ENCODE measurements around the gene ANXA11. TPM values are rescaled to one million over a fixed set of nuclear protein-coding genes. Genes with fewer than 3 reads are reported as not detected.

The ANXA11 gene
- total and polyA plus RNA-seq, 9 of the 15 experiments (the other 6 are each of a cell fraction or from before 2014, with no cell fraction given), result 43.6 to 212 (median 109) TPM

DNA sequence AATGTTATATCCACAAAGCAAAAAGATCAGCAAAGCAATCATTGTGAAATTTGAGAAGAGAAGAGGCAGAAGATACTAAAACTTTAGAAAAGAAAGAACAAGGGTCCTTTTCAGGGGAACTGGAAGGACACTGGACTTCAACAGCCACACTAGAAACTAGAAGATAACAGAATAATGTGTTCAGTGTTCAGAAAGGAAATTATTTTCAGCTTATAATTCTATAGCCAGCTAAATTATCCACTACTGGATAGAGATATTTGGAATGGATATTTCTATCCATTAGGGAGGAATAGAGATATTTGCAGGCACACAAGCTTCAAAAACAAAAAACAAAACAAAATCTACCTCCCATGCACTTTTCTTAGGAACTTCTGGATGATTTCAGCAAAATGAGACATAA lies 12.8 kb downstream of the ANXA11 start:
- peaks cover 18 to 25% of the 10 kb centered on the region in 2 experiments for H3K4me1 ChIP-seq (replicated peaks in 1 of 2; ENCODE audit: control insufficient read depth in 2 of 2, insufficient read depth in 2 of 2, low read length in 2 of 2)
- CTCF ChIA-PET (ENCODE audit: low intra/inter-chr PET ratio), result no interaction called here
- BruUV-seq (replicated peaks), result no TSS peak

DNA sequence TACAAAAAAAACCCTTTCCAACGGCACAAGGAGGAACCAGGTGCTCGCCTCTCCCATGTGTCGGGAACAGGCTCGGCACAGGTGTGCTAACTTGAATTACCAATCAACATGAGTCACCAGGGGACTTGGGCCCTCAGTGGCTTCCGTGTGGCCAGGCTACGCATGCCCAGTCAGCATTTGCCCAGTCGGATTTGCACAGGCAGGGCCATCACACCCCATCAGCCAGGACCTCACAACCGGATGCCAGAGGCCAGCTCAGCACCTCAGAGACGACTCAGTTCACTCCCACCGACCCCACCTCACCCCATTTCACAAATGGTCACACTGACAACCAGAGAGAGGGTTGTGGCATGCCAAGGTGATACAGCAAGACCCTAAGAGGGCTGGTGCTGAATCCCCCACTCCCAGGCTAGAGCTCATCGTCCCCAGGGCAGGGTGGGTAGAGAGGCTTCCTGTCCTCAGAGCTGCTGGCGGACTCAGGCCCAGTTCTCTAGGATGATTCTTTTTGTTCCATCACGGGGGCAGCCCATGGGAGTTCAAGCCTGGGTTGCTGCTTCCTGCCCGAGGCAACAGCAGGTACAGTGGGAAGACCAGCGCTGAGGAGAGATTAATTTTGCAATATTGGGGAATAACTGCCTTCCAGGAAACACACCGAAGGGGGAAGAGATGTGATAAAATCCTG lies 13.6 kb downstream of the ANXA11 start:
- TF ChIP-seq POLR2G (IDR thresholded peaks at IDR 0.05; ENCODE audit: low read depth, low read length) (0 out of 2 replicates have a peak, but pooled peaks have one; percentile 20), TCF3 (CRISPR knock-in tag; IDR thresholded peaks at IDR 0.05) (no peak)
- ChIA-PET POLR2A (interaction anchor here (1.7 kb wide), 1 partner anchor 12 kb away, joined by 15 read pairs; no protein-coding TSS in a partner anchor), CTCF (ENCODE audit: low intra/inter-chr PET ratio) (interaction anchor here (0.7 kb wide), 1 partner anchor 1322 kb away, joined by 3 read pairs; no protein-coding TSS in a partner anchor)
- FAIRE-seq (no peak), ATAC-seq (no peak), DNase-seq (ENCODE audit: extremely low read depth in 1 of 4, low spot score in 3 of 4) (no peak)
- peaks cover 26 to 34% of the 10 kb centered on the region in 2 experiments for H3K4me1 ChIP-seq (replicated peaks in 1 of 2; ENCODE audit: control insufficient read depth in 2 of 2, insufficient read depth in 2 of 2, low read length in 2 of 2)
- peaks cover 6% of the 10 kb centered on the region for H3K9me3 ChIP-seq (replicated peaks; ENCODE audit: control insufficient read depth, insufficient read depth, low read depth, low read length)
- H3K4me2 ChIP-seq (ENCODE audit: insufficient read depth, low read length), result no peak overlapping the region
- H3K36me3 ChIP-seq (ENCODE audit: control insufficient read depth, insufficient read depth, low read length), result peaks cover 27% of the 10 kb centered on the region; the same call in 2 of the 3 replicates
- BruUV-seq (replicated peaks), result no TSS peak
- 0 out of 4 replicates have a peak overlapping the region, but pooled peaks of 1 of the 2 experiments have one; percentile 14 for H3K9ac ChIP-seq (ENCODE audit: insufficient read depth in 1 of 2, low read depth in 2 of 2, low read length in 2 of 2)
- no peak overlapping the region for H2AFZ ChIP-seq (ENCODE audit: low read depth, low read length)
- no peak overlapping the region for H3K4me3 ChIP-seq
- no peaks in the 10 kb centered on the region for H3K27me3 ChIP-seq (ENCODE audit: control insufficient read depth in 2 of 2, insufficient read depth in 2 of 2, low read length in 2 of 2)
- H3K9me1 ChIP-seq (ENCODE audit: control insufficient read depth, insufficient read depth, low read length), result no peaks in the 10 kb centered on the region
- no peak overlapping the region for H3K27ac ChIP-seq (ENCODE audit: extremely low read depth, low read depth, low read length)
- WGBS (ENCODE audit: insufficient coverage, low coverage, missing lambda C conversion rate), result 81% methylated on average over 16 of the region's 16 CpGs
- H3K79me2 ChIP-seq (ENCODE audit: control insufficient read depth, insufficient read depth, low read length), result peaks cover 92% of the 10 kb centered on the region
- in situ Hi-C loops (cut with MboI), result no loop called here
- peaks cover 2% of the 10 kb centered on the region for H4K20me1 ChIP-seq (replicated peaks; ENCODE audit: control insufficient read depth, insufficient read depth, low read length)
- intact Hi-C loops (cut with micrococcal nuclease), result no loop called here

More for the DNA sequence above, 12.8 kb downstream of the ANXA11 start:
- POLR2A ChIA-PET, result interaction anchor here (0.6 kb wide), 1 partner anchor 10 kb away, joined by 4 read pairs; no protein-coding TSS in a partner anchor
- H3K4me2 ChIP-seq (ENCODE audit: insufficient read depth, low read length), result no peak overlapping the region
- H3K9me1 ChIP-seq (ENCODE audit: control insufficient read depth, insufficient read depth, low read length), result peaks cover 3% of the 10 kb centered on the region
- no peak overlapping the region for H2AFZ ChIP-seq (ENCODE audit: low read depth, low read length)
- H3K9me3 ChIP-seq (replicated peaks; ENCODE audit: control insufficient read depth, insufficient read depth, low read depth, low read length), result peaks cover 6% of the 10 kb centered on the region
- intact Hi-C loops (cut with micrococcal nuclease) (no loop called here), in situ Hi-C loops (cut with MboI) (no loop called here)
- H3K36me3 ChIP-seq (ENCODE audit: control insufficient read depth, insufficient read depth, low read length), result peaks cover 30% of the 10 kb centered on the region; the same call in 2 of the 3 replicates
- FAIRE-seq (no peak), ATAC-seq (no peak), DNase-seq (ENCODE audit: extremely low read depth in 1 of 4, low spot score in 3 of 4) (no peak)
- TF ChIP-seq ZFP1 (CRISPR knock-in tag; IDR thresholded peaks at IDR 0.05), result peak; percentile 72; the same call in 1 of the 2 replicates
- no peak for TF ChIP-seq JUND (IDR thresholded peaks at IDR 0.05; ENCODE audit: borderline replicate concordance, low read depth, low read length)
- no peak for TF ChIP-seq JUND (tag; IDR thresholded peaks at IDR 0.05; ENCODE audit: borderline replicate concordance, low read depth, low read length)
- H3K79me2 ChIP-seq (ENCODE audit: control insufficient read depth, insufficient read depth, low read length), result peaks cover 92% of the 10 kb centered on the region
- H3K9ac ChIP-seq (ENCODE audit: insufficient read depth in 1 of 2, low read depth in 2 of 2, low read length in 2 of 2), result no peak overlapping the region
- H3K27me3 ChIP-seq (ENCODE audit: control insufficient read depth in 2 of 2, insufficient read depth in 2 of 2, low read length in 2 of 2), result no peaks in the 10 kb centered on the region
- no peak overlapping the region for H3K4me3 ChIP-seq
- no peaks in the 10 kb centered on the region; the same call in 1 of the 2 replicates for H4K20me1 ChIP-seq (replicated peaks; ENCODE audit: control insufficient read depth, insufficient read depth, low read length)
- H3K27ac ChIP-seq (ENCODE audit: extremely low read depth, low read depth, low read length), result no peak overlapping the region

All from K562 (cell line).